GM18511 (cell line): Measurements from ENCODE around the gene CD200R1L.
"Not testable (repeated sequence)": the region's sequence is repeated elsewhere in the genome, so short reads cannot be mapped to it uniquely, and the experiment has no call there.

Experiments
- ATAC-seq: cut with Tn5 transposase; IDR thresholded peaks from one replicate; pipeline ENCODE4 v1.9.1; 2021; ENCODE audit warnings: mild to moderate bottlenecking, moderate library complexity; ENCODE audit not compliant: unreplicated experiment

The CD200R1L gene, protein sequence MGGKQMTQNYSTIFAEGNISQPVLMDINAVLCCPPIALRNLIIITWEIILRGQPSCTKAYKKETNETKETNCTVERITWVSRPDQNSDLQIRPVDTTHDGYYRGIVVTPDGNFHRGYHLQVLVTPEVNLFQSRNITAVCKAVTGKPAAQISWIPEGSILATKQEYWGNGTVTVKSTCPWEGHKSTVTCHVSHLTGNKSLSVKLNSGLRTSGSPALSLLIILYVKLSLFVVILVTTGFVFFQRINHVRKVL

GRCh38 chr3:112846764-112847163 lies at the start of gene CD200R1L:
Gene CD200R1L, minus strand, starts transcription at chr3:112846864. Its CDS starts 17,497 bp downstream, at chr3:112829367.
- ATAC-seq = no peak

GRCh38 chr3:112894258-112894657 lies 47.6 kb upstream of the CD200R1L start:
- ATAC-seq = no peak

- no peak for ATAC-seq
Observed at GRCh38 chr3:112889357-112889756, 42.7 kb upstream of the CD200R1L start.

- ATAC-seq = no peak
Observed at GRCh38 chr3:112888381-112889085, 41.9 kb upstream of the CD200R1L start.

- no peak for ATAC-seq
Observed at GRCh38 chr3:112884678-112885290, 38.1 kb upstream of the CD200R1L start.

- ATAC-seq = no peak
Observed at GRCh38 chr3:112881891-112882290, 35.2 kb upstream of the CD200R1L start.

DNA sequence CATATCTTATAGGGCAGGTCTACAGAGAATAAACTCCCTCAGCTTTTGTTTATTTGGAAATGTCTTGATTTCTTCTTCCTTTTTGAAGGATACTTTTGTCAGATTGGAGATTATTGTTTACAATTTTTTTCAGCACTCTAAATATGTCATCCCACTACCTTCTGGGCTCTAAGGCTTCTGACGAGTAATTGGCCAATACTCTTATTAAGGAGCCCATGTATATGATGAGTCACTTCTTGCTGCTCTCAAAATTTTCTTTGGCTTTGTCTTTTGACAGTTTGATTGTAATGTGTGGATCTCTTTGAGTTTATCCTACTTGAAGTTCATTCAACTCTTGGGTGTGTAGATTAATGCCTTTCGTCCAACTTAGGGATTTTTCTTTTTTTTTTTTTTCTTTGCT lies 28.9 kb upstream of the CD200R1L start:
- ATAC-seq = no peak

- peak; percentile 62 for ATAC-seq
Observed at GRCh38 chr3:112874725-112875124, 28.1 kb upstream of the CD200R1L start.

- ATAC-seq = peak; percentile 80
Observed at GRCh38 chr3:112873632-112874031, 27.0 kb upstream of the CD200R1L start.

- ATAC-seq = no peak
Observed at GRCh38 chr3:112871735-112872134, 25.1 kb upstream of the CD200R1L start.

DNA sequence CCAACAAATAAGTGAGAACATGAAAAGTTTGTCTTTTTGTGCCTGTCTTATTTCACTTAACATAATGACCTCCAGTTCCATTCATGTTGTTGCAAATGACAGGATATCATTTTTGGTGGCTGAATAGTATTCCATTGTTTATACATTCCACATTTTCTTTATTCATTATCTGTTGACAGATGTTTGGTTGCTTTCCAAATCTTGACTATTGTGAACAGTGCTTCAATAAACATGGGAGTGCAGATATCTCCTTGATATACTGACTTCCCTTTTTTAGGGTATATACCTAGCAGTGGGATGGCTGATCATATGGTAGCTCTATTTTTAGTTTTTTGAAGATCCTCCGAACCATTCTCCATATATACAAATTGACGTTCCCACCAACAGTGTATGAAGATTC lies 19.1 kb upstream of the CD200R1L start:
- no peak for ATAC-seq

DNA sequence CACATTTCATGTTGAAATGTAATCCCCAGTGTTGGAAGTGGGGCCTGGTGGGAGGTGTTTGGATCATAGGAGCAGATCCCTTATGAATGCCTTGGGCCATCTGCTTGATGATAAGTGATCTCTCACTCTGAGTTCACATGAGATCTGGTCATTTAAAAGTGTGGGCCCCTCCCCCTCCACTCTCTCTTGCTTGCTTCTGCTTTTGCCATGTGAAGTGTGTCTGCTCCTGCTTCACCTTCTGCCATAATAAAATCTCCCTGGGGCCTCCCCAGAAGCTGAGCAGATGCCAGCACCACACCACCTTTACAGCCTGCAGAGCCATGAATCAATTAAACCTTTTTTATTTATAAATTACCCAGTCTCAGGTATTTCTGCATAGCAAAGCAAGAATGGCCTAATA lies 14.2 kb upstream of the CD200R1L start:
- no peak for ATAC-seq

GRCh38 chr3:112858410-112859069 lies 11.9 kb upstream of the CD200R1L start:
- peak; percentile 54 for ATAC-seq

DNA sequence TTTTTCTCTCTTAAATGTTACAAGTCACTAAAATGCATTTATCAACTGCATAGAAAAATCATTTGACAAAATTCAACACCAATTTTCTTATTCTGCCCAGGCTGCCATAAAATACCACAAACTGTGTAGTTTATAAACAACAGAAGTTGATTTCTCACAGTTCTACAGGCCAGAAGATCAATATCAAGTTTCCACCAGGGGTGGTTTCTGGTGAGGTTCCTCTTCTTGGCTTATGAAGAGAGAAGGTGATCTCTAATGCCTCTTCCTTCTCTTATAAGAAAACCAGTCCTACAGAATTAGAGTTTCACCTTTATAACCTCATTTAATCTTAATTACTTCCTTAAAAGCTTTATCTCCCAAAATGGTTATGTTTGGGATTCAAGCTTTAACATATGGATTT lies 10.9 kb upstream of the CD200R1L start:
- no peak for ATAC-seq

DNA sequence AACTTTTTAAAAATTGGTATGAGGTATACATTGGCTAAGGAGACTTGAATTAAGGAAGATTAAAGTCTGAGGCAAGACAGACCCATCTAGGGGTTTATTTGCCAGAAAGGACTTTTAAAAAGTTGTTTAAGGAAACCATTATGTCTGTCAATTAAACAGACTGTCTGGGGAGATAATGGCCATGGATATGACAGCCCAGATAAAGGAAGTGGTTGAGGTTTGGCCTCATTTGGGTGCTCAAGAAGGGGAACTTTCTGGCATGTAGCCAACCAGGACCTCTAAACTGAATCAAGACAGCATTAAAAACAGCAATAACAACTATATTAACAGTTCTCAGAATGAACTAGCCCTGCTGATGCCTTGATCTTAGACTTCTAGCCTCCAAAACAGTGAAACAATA lies 9.9 kb upstream of the CD200R1L start:
- no peak for ATAC-seq

DNA sequence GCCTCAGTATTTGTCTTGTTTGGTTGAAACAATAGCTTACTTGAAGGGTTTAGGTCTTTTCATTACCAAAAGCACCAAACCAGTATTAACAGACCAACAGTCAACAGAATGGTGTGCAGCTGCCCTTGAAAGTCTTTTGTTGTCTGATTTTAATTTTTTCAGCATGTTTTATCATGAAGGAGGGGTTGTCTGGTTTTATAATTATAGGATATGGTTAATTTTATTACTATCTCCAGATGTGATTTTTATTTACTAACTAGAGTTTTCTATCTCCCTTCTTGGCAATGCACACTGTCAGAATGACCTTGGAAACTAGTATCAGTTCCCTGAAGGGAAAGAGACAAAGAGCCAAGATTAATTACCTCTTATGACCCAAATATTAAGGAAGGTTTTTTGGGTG lies 9.2 kb upstream of the CD200R1L start:
- ATAC-seq = no peak

DNA sequence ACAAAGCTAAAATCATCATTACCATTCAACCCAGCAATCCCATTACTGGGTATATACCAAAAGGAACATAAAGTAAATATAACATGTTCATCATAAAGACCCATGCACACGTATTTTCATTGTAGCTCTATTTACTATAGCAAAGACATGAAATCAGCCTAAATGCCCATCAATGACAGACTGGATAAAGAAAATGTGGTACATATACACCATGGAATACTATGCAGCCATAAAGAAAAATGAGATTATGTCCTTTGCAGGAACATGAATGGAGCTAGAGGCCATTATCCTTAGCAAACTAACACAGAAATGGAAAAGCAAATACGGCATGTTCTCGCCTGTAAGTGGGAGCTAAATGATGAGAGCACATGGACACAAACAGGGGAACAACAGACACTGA lies 8.4 kb upstream of the CD200R1L start:
- not testable (repeated sequence) for ATAC-seq

GRCh38 chr3:112848196-112848595 lies 1.5 kb upstream of the CD200R1L start:
- ATAC-seq = no peak

DNA sequence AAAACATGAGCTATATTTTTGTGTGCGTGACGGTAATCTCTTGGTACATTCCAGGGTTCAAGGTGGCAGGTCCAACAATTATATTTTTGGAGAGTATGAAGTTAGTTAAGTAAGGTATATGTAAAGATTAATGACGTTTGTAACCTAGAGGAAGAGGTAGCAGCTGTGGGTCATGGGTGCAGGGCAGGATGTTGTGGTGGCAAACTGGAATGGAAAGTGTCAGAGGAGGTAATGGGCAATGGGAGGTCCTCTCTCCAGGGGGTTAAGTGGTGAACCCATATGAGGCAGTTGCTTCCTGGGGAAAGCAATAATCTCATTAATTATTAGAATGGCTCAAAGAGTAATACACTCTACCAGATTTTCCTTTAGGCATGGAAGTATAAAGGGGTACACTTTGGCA lies 1.0 kb upstream of the CD200R1L start:
- ATAC-seq = peak; percentile 90

- no peak for ATAC-seq
Observed at GRCh38 chr3:112845772-112846171, 892 bp downstream of the CD200R1L start.

- ATAC-seq = no peak
Observed at GRCh38 chr3:112829046-112829445, 17.6 kb downstream of the CD200R1L start.
